ENCODE data around the gene NDUFS6.

GRCh38 chr5:1827025-1827885 lies 26.0 kb downstream of the NDUFS6 start:
- TF ChIP-seq CTCF (IDR thresholded peaks at IDR 0.05; ENCODE audit: low read length) (no peak), EZH2 (IDR thresholded peaks at IDR 0.05; ENCODE audit: borderline replicate concordance, low read length) (no peak)
